Measurements from ENCODE around the gene SEZ6L.

Gene SEZ6L

GRCh38 chr22:26205494-26205893 lies 36.2 kb downstream of the SEZ6L start:
- TF ChIP-seq CTCF (IDR thresholded peaks at IDR 0.05; ENCODE audit: extremely low read depth, insufficient read depth, missing control alignments) = no peak
- in situ Hi-C loops (cut with MboI; ENCODE audit: low pct_unique_long_range_greater_than_20kb, low sequenced_read_pairs, unreplicated experiment) = no loop called here
- DNase-seq (ENCODE audit: low spot score) = no peak

GRCh38 chr22:26210334-26210733 lies 41.1 kb downstream of the SEZ6L start:
- no peak for DNase-seq (ENCODE audit: low spot score)
- in situ Hi-C loops (cut with MboI; ENCODE audit: low pct_unique_long_range_greater_than_20kb, low sequenced_read_pairs, unreplicated experiment) = no loop called here
- no peak for TF ChIP-seq CTCF (IDR thresholded peaks at IDR 0.05; ENCODE audit: extremely low read depth, insufficient read depth, missing control alignments)

GRCh38 chr22:26213826-26214225 lies 44.6 kb downstream of the SEZ6L start:
- no peak for DNase-seq (ENCODE audit: low spot score)
- TF ChIP-seq CTCF (IDR thresholded peaks at IDR 0.05; ENCODE audit: extremely low read depth, insufficient read depth, missing control alignments) = no peak
- in situ Hi-C loops (cut with MboI; ENCODE audit: low pct_unique_long_range_greater_than_20kb, low sequenced_read_pairs, unreplicated experiment) = no loop called here

- TF ChIP-seq CTCF (IDR thresholded peaks at IDR 0.05; ENCODE audit: extremely low read depth, insufficient read depth, missing control alignments) = no peak
- in situ Hi-C loops (cut with MboI; ENCODE audit: low pct_unique_long_range_greater_than_20kb, low sequenced_read_pairs, unreplicated experiment) = no loop called here
- no peak for DNase-seq (ENCODE audit: low spot score)
Observed at GRCh38 chr22:26214466-26214865, 45.2 kb downstream of the SEZ6L start.

- TF ChIP-seq CTCF (IDR thresholded peaks at IDR 0.05; ENCODE audit: extremely low read depth, insufficient read depth, missing control alignments) = no peak
- DNase-seq (ENCODE audit: low spot score) = no peak
- in situ Hi-C loops (cut with MboI; ENCODE audit: low pct_unique_long_range_greater_than_20kb, low sequenced_read_pairs, unreplicated experiment) = no loop called here
Observed at GRCh38 chr22:26215736-26216135, 46.5 kb downstream of the SEZ6L start.

- in situ Hi-C loops (cut with MboI; ENCODE audit: low pct_unique_long_range_greater_than_20kb, low sequenced_read_pairs, unreplicated experiment) = loop anchor here (25.0 kb wide), 1 partner anchor 88 kb away; no protein-coding TSS in a partner anchor
Observed at GRCh38 chr22:26225207-26225606, 55.9 kb downstream of the SEZ6L start.

More at GRCh38 chr22:26225207-26225606, 55.9 kb downstream of the SEZ6L start:
- TF ChIP-seq CTCF (IDR thresholded peaks at IDR 0.05; ENCODE audit: extremely low read depth, insufficient read depth, missing control alignments) = no peak
- no peak for DNase-seq (ENCODE audit: low spot score)
